Activated CD4-positive, alpha-beta T cell treated with anti-CD3 and anti-CD28 coated beads, Interleukin-2, amount 50 U/mL, for 16 hours (primary cell): ENCODE measurements around the gene CTBS.

Experiments used
- DNase-seq: peaks from one replicate; pipeline ENCODE4 v3.0.0-alpha.2; 2020

The CTBS gene

DNA sequence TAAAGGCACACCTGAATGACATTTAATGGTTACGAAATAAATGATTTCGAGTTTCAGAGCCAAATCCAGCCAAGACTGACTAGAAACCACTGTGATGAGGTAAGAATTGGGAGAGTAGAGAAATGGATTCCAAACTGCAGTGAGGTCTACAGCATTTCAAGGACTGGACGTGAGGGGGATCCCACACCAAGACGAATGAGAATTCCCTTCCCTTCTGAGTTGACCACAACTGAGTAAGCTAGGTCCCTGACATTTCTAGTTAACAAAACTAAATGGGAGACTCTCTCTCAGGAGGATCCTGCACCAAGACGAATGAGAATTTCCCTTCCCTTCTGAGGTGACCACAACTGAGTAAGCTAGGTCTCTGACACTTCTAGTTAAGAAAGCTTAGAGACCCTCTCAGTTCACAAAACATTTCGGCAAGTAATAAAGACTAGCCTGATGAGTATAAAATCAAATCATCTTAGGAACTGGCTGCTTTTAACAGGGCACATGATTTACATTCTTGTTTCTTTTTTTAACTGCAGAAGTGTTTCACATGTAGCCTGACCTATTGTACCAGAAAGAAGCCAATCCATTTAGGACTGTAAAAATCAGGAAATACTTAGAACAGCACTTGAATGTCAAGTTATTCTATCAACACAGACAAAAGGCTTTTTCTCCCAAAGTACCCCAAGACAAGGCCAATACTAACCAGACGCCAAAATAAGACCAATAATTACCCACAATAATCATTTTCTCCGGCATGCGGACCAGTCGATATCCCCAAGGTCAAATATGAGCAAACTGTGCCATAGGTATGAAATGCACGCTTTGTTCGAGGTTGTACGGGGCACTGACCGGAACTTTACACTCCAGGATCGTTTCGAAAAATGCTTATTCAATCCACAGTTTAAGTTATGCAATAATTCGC is 69.4 kb downstream of the CTBS start:
- peak; percentile 20 for DNase-seq

DNA sequence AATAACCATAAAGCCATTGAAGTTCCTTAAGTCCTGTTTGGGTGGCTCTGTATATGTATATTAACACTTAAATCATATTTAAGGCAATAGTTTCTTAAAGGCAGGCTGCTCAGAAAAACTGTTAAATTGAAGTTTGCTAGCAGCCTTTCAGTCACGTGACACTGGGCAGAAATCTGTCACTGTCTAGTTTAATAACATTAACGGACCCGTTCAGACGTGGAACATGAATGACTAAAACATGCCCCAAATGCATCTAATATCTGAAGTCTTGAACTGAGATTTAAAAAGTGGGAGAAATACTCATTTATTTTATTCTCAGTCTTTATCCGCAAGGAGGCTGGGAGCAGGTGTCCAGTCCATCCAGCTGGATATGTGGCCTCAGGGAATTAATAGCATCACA is 71.3 kb downstream of the CTBS start:
- no peak for DNase-seq
